Measurements from ENCODE around the gene ABCC1.

ABCC1 gene

DNA sequence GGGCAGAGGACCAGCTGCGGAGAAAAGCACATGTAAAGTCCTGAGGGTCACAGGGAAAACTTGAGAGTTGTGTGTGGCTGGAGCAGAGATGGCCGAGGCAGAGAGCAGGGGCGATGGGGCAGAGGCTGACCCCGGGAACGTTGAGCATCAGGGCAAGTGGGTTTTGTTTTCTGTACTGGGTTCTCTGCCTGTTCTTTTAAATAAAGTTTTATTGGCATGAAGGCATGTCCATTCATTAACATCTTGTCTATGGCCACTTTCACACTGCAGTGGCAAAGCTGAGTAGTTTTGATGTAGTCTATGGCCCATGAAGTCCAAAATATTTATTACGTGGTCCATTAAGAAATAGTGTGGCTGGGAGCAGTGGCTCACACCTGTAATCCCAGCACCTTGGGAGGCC is 64.4 kb downstream of the ABCC1 start:
- TF ChIP-seq, protein P1, sequence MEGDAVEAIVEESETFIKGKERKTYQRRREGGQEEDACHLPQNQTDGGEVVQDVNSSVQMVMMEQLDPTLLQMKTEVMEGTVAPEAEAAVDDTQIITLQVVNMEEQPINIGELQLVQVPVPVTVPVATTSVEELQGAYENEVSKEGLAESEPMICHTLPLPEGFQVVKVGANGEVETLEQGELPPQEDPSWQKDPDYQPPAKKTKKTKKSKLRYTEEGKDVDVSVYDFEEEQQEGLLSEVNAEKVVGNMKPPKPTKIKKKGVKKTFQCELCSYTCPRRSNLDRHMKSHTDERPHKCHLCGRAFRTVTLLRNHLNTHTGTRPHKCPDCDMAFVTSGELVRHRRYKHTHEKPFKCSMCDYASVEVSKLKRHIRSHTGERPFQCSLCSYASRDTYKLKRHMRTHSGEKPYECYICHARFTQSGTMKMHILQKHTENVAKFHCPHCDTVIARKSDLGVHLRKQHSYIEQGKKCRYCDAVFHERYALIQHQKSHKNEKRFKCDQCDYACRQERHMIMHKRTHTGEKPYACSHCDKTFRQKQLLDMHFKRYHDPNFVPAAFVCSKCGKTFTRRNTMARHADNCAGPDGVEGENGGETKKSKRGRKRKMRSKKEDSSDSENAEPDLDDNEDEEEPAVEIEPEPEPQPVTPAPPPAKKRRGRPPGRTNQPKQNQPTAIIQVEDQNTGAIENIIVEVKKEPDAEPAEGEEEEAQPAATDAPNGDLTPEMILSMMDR (IDR thresholded peaks at IDR 0.05; ENCODE audit: low read length, missing control alignments), result no peak
- no peak for DNase-seq (ENCODE audit: low read depth)
- no peak overlapping the region for H3K4me3 ChIP-seq (replicated peaks; ENCODE audit: low read depth, low read length)

DNA sequence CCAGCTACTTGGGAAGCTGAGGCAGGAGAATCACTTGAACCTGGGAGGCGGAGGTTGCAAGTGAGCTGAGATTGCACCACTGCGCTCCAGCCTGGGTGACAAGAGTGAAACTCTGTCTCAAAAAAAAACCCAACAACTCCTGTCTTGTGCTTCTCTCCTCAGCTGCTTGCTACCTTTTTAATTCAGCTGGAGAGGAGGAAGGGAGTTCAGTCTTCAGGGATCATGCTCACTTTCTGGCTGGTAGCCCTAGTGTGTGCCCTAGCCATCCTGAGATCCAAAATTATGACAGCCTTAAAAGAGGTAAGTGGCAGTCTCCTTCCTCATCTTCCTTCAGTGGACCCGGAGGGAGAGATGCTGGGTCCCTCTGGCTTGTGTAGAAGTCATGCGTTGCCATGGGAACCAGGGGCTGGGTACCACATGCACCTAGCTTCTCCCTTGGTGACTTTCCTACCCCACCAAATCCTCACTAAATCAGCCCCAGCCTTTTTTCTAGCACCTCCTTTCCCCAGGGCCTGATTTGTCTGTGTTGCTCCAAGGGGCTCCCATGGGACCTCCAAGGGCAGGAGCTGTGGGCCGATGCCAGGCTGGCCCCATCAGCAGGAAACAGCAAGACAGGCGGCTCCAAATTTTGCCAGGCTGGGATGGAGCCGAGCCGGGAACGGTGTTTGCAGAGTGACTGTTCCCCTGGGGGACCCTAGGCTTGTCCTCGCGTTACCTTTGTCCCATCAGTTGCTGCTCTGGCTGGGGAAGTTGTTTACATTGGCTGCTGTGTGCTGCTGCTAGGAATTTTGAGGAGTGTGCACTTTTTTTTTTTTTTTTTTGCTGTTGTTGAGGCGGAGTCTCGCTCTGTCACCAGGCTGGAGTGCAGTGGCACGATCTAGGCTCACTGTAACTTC is 65.2 kb downstream of the ABCC1 start:
- DNase-seq (ENCODE audit: low read depth), result peak; percentile 58
- TF ChIP-seq, protein P1 (IDR thresholded peaks at IDR 0.05; ENCODE audit: low read length, missing control alignments), result no peak
- H3K4me3 ChIP-seq (replicated peaks; ENCODE audit: low read depth, low read length), result no peak overlapping the region

DNA sequence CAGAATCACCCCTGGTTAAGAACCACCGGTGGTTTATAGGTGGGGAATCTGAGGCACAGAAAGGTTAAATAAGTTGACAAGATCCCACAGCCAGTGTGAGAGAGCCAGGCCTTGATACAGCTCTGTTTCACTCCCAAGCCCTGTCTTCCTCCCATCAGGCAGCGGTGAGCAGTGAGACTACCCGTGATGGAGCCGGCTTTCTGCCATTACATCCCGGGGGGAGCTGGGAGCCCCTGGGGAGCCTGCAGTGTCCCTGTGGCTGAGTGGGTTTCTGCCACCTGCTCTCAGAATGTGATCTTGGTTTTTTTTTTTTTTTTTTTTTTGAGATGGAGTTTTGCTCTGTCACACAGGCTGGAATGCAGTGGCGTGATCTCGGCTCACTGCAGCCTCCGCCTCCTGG is 66.4 kb downstream of the ABCC1 start:
- TF ChIP-seq, protein P1 (IDR thresholded peaks at IDR 0.05; ENCODE audit: low read length, missing control alignments), result no peak
- no peak overlapping the region for H3K4me3 ChIP-seq (replicated peaks; ENCODE audit: low read depth, low read length)
- no peak for DNase-seq (ENCODE audit: low read depth)

DNA sequence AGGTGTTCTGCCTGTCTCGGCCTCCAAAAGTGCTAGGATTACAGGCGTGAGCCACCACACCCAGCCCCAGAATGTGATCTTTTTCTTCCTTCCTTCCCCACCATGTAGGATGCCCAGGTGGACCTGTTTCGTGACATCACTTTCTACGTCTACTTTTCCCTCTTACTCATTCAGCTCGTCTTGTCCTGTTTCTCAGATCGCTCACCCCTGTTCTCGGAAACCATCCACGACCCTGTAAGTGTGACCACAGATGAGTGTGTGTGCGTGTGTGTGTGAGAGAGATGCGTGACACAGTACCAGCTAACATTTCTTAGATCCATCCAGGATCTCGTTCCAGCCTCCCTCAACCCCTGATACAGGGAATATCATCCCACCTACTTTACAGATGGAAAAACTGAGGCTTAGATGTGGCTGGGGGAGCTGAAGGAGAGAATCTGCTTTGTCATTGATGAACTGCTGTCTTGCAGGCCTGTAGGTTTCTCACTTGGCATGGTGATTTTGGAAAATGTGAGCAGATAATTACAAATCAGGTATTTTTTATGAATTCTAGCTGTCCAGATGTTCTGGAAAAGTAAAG is 67.1 kb downstream of the ABCC1 start:
- DNase-seq (ENCODE audit: low read depth), result no peak
- TF ChIP-seq, protein P1 (IDR thresholded peaks at IDR 0.05; ENCODE audit: low read length, missing control alignments), result no peak
- no peak overlapping the region for H3K4me3 ChIP-seq (replicated peaks; ENCODE audit: low read depth, low read length)

DNA sequence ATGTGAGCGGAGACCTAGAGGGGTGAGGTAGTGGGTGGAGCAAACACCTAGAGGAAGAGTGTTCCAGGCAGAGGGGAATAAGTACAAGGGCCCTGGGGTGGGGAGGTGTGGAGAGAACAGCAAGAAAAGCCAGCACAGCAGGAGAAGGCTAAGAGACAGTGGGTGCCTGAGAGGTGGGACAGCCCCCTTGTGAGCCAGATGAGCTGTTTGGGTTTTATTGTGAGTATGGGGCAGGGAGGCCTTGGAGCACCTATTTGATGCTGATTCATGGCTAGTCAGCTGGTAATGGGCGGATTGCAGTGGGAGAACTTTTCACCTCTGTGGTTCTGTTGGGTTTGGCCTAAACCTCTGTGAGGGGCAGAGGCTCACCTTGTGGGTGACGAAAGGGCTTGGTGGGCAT is 68.4 kb downstream of the ABCC1 start:
- H3K4me3 ChIP-seq (replicated peaks; ENCODE audit: low read depth, low read length), result no peak overlapping the region
- TF ChIP-seq, protein P1 (IDR thresholded peaks at IDR 0.05; ENCODE audit: low read length, missing control alignments), result no peak
- no peak for DNase-seq (ENCODE audit: low read depth)

DNA sequence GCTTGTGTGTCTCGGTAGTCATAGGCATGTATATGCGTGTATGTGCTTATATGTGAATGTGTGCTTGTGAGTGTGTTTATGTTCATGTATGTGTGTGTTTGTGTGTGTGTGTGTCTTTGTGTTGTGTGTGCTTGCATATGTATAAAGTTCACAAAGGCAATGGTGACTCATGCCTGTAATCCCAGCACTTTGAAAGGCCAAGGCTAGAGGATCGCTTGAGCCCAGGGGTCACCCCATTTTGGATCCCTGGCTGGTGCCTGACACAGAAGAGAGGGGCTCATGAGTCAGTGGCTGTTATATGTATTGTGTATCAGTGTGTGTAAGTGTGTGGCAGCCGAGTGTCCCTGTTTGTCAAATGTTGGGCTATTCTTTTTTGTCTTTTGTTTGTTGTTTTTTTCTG is 69.3 kb downstream of the ABCC1 start:
- TF ChIP-seq, protein P1 (IDR thresholded peaks at IDR 0.05; ENCODE audit: low read length, missing control alignments), result no peak
- DNase-seq (ENCODE audit: low read depth), result no peak

More for the DNA sequence above, 69.3 kb downstream of the ABCC1 start:
- no peak overlapping the region for H3K4me3 ChIP-seq (replicated peaks; ENCODE audit: low read depth, low read length)
